Coronary artery (tissue), 2 donors: ENCODE measurements around the gene TTC23.

Source experiments
- DNase-seq: peaks from one replicate; pipeline ENCODE4 v3.0.0-alpha.2; 2017; ENCODE audit warnings: low spot score
- H3K27ac ChIP-seq, 2 donors: fragments of 200-600 bp; sonication (generic); one replicate each; pipeline ENCODE4 v1.5.1; 2016 to 2019
- H3K4me3 ChIP-seq: fragments of 200-600 bp; sonication (generic); 2 replicates; pipeline ENCODE4 v1.5.1; 2016; ENCODE audit warnings: mild to moderate bottlenecking, moderate library complexity
- CTCF ChIP-seq: fragments of 200-600 bp; sonication (generic); IDR thresholded peaks from one replicate; pipeline ENCODE4 v1.5.1; 2019; ENCODE audit warnings: antibody characterized with exemption

Gene TTC23

GRCh38 chr15:99126930-99127329, 122.5 kb downstream of the TTC23 start:
- DNase-seq: peak; percentile 54
- H3K4me3 ChIP-seq: no peak overlapping the region
- TF ChIP-seq CTCF: no peak
- H3K27ac ChIP-seq: peak overlapping the region; percentile 81 to 93

GRCh38 chr15:99126131-99126588, 123.2 kb downstream of the TTC23 start:
- TF ChIP-seq CTCF: no peak
- Histone ChIP-seq H3K27ac (peak overlapping the region; percentile 81 to 93), H3K4me3 (no peak overlapping the region)
- DNase-seq: peak; percentile 74

- TF ChIP-seq CTCF: no peak
- DNase-seq: peak; percentile 76
- peak overlapping the region; percentile 81 to 93 for H3K27ac ChIP-seq
- H3K4me3 ChIP-seq: peak overlapping the region; percentile 57
These were observed 124.1 kb downstream of the TTC23 start for GRCh38 chr15:99125061-99125891.

GRCh38 chr15:99124641-99125040, 124.7 kb downstream of the TTC23 start:
- no peak for TF ChIP-seq CTCF
- DNase-seq: no peak
- Histone ChIP-seq H3K4me3 (peak overlapping the region; percentile 57), H3K27ac (peak overlapping the region; percentile 81 to 93)

GRCh38 chr15:99123713-99124451, 125.5 kb downstream of the TTC23 start:
- peak; percentile 96 for DNase-seq
- TF ChIP-seq CTCF: no peak
- Histone ChIP-seq H3K27ac (peak overlapping the region; percentile 81 to 93), H3K4me3 (peak overlapping the region; percentile 57)

- H3K27ac ChIP-seq: peak overlapping the region; percentile 81 to 93
- H3K4me3 ChIP-seq: peak overlapping the region; percentile 57
- DNase-seq: no peak
- no peak for TF ChIP-seq CTCF
These were observed 126.3 kb downstream of the TTC23 start for GRCh38 chr15:99122831-99123712.
